GM19099 (cell line): ENCODE results near the gene LUC7L2.

Source experiments
- POLR2A ChIP-seq: IDR thresholded peaks from 3 replicates; pipeline ENCODE4 v1.6.1; 2011; ENCODE audit warnings: low read depth; ENCODE audit not compliant: insufficient read length; ENCODE audit errors: extremely low read depth

The LUC7L2 gene

GRCh38 chr7:139382439-139382838, 22.7 kb downstream of the LUC7L2 start:
- TF ChIP-seq POLR2A: no peak

GRCh38 chr7:139384611-139385010, 24.9 kb downstream of the LUC7L2 start:
- TF ChIP-seq POLR2A: no peak

GRCh38 chr7:139387594-139387993, 27.9 kb downstream of the LUC7L2 start:
- TF ChIP-seq POLR2A: no peak

DNA sequence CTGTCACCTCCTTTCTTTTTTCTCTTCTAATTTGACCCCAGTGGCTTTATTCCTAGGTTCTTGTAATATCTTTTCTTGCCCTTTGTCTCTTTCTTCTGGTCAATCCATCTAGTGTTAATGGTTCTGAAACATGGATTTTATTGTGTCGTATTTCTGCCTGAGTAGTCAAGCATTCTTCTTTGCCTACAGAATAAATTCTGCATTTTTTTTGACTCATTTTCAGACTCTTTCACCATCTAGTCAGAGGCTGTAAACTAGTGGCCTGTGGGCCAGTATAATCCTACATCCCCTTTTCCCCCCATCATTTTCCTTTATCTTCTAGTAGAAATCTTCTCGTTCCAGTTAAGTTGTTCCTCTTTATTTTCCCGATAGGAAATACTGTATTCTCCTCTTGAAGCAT, 29.4 kb downstream of the LUC7L2 start:
- TF ChIP-seq POLR2A: no peak

DNA sequence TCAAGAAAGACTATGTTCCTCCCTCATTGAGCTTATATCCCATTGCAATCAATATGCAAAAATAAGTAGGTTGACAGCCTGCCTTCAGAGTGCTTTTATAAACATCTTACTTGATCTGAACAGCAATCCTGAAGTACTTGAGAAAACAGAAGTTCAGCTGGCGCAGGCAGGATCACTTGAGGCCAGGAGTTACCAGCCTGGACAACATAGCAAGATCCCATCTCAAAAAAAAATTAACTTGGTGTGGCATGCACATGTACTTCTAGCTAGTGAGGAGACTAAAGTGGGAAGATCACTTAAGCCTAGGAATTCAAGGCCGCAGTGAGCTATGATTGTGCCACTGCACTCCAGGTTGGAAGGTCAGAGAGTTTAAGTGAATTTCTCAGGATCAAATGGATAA, 30.1 kb downstream of the LUC7L2 start:
- no peak for TF ChIP-seq POLR2A

DNA sequence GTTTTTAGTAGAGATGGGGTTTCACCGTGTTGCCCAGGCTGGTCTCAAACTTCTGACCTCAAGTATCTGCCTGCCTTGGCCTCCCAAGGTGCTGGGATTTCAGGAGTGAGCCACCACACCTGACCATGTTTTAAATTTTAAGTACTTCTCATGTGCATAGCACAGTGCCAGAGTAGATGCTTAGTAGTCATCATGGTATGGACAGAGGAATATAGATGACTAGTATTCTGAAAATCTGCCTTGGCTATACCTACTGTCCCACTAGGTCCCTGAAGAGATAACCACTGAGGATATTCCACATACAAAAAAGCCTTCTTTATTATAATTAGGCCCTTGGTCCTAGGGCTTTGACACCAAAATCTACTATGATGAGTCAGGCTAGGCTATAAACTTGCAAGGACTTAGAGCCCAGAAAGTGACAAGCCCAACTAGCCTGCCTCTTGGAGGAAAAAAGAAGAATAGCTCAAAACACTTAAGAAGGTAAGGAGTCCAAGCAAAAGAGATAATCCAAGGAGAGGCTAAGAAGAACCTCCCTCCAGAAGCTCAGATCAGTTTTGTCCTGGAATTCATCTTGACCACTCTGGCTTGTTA, 34.0 kb downstream of the LUC7L2 start:
- TF ChIP-seq POLR2A: no peak

DNA sequence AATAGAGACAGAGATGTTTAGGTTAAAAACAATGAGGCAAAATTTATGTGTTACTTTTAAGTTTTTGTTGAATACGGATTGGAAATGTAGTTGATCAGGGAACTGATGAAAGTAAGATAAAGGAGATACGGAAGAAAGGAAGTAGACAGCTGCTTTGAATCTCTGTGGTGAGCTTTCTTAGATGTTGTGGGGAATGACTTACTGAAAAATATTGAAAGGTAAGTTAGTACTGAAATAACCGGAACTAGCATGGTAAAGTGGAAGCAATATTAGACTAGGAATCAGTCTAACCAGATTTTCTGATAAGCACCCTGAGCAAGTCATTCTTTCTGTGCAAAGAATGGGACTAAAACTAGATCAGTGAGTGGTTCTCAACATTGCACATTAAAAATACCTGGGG, 34.8 kb downstream of the LUC7L2 start:
- no peak for TF ChIP-seq POLR2A

DNA sequence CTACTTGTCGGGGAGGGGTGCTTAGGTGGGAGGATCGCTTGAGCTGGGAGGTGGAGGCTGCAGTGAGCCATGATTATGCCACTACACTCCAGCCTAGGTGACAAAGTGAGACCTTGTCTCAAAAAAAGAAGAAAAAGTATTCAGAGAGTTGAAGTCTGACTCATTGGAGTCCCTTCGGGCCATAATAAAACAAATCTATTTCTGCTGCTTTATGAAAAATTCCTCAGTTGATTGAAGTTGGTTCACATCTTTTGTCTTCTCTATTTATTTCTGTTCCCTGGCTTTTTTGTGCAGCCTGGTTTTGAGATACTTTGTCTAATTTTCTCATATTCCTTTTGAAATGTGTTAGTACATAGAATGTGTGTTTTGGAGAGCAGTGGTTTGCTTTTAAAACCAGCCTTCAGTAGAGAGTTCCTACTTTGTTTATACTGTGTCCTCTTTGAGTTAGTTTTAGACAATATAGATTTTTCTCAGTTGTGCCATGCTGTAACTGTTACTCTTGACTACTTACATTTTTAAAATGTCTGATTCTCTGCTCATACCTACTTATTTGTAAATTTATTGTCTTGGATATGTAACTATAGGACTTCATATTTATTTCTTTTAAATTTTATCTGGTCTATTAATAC, 36.7 kb downstream of the LUC7L2 start:
- no peak for TF ChIP-seq POLR2A

DNA sequence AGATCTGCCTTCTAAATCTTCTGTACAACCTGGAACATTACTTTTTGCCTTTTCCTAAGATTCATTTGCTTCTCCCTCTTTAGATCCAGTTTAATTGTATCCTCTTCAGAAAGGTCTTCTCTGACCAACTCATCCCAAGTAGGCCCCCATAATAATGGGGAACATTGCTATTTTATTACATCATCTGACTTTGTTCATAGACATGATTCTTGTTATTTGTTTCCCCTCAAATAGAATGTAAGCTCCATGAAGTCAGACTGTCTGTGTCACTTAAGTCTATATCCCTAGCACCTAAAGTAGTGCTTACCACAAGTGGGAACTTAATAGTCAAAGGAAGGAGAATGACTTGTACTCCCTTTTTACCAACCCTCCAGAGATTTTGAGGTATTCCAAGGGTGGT, 37.5 kb downstream of the LUC7L2 start:
- no peak for TF ChIP-seq POLR2A

- TF ChIP-seq POLR2A: no peak
These were observed 43.9 kb downstream of the LUC7L2 start for GRCh38 chr7:139403601-139404000.

DNA sequence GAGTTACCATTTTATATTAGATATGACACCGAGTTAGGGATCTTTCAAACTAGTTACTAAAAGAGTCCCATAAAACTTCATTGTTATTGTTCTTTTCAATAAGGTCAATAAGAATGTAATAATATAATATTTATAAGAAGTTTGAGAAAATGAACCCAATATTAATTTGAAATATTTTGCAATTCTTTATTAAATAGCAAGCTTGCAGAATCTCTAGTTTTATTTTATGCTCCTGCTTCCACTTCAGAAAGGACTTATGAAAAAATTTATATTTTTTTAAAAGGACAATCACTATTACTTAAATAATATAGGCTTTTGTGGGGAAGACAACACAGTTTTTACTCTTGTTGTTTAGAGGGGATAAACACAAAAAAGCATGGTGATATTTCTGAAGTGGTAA, 47.9 kb downstream of the LUC7L2 start:
- TF ChIP-seq POLR2A: no peak

- no peak for TF ChIP-seq POLR2A
These were observed 56.7 kb downstream of the LUC7L2 start for GRCh38 chr7:139416405-139416804.

GRCh38 chr7:139417478-139417877, 57.8 kb downstream of the LUC7L2 start:
- TF ChIP-seq POLR2A: no peak

DNA sequence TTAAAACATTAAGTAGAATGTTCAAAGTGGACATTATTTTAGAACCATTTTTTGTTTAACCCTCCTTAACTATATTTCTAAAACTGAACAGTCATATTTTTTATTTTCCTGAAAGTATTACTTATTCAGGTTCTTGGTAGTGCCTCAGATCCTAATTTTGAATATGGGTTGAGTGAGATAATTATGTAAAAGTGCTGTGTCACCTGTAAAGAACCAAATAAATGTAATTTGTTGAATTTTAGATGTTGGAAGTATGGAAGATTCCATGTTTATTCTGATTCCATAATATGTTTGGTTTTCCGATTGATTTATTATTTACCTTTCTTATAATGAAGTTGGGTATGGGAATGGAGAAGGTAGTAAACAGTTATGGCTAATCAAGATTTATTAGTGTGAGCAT, 61.4 kb downstream of the LUC7L2 start:
- TF ChIP-seq POLR2A: no peak

DNA sequence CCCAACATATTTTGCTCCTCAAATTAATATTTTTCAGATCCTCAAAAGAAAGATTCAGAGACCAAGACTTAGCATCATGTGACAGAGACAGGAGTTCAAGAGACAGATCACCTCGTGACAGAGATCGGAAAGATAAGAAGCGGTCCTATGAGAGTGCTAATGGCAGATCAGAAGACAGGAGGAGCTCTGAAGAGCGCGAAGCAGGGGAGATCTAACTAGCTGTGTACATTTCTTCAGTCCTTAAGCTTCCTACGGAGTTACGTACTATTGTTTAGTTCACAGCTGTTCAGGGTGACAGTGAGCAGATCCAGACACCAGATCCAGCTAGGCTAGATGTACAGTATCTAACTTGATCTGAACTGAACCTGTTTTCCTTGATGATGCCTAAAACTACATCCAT, 62.4 kb downstream of the LUC7L2 start:
- TF ChIP-seq POLR2A: no peak

GRCh38 chr7:139423091-139423490, 63.4 kb downstream of the LUC7L2 start:
- TF ChIP-seq POLR2A: no peak

DNA sequence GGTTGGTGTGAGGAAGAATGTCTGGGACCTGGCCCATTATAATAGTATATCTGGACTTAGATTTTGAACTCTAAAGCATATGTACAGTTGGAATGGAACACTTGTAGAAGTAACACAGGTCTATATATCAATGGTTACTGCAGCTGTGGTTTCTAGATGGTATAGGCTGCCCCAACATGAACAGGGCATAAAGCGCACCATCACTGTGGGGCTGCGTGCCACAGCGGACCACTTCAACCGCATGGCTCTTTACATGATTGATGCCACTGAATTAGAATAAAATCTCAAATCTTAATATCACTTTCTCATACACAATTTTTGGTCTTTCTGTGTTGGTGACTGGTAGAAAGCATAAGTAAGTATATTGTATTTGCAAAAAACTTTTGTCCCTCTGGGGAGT, 64.3 kb downstream of the LUC7L2 start:
- no peak for TF ChIP-seq POLR2A

- no peak for TF ChIP-seq POLR2A
These were observed 66.7 kb downstream of the LUC7L2 start for GRCh38 chr7:139426258-139427028.
